HepG2 (cell line): Measurements from ENCODE around the gene RPL27A. TPM values are rescaled to one million over a fixed set of nuclear protein-coding genes. Genes with fewer than 3 reads are reported as not detected.

Experiments
- ARID5B ChIP-seq: IDR thresholded peaks from 2 replicates; pipeline ENCODE4 v1.4.0; 2020; ENCODE audit warnings: mild to moderate bottlenecking, missing genetic modification reagents
- ATRX ChIP-seq: sonication (generic); formaldehyde crosslinking; IDR thresholded peaks from 2 replicates; pipeline ENCODE4 v1.4.0; 2020; ENCODE audit warnings: missing genetic modification reagents, borderline replicate concordance
- DNMT3B ChIP-seq: conservative IDR thresholded peaks from 2 replicates; pipeline ENCODE4 v1.6.1; 2016; ENCODE audit warnings: missing biosample characterization, control low read depth
- GTF3A ChIP-seq: sonication (generic); formaldehyde crosslinking; conservative IDR thresholded peaks from 2 replicates; pipeline ENCODE4 v1.4.0; 2020; ENCODE audit warnings: mild to moderate bottlenecking, missing genetic modification reagents
- KDM4B ChIP-seq: sonication (generic); formaldehyde crosslinking; IDR thresholded peaks from 2 replicates; pipeline ENCODE4 v1.4.0; 2020; ENCODE audit warnings: missing genetic modification reagents
- KDM6A ChIP-seq: IDR thresholded peaks from 2 replicates; pipeline ENCODE4 v1.6.1; 2016; ENCODE audit warnings: low read depth
- MED1 ChIP-seq: sonication (generic); formaldehyde crosslinking; IDR thresholded peaks from 2 replicates; pipeline ENCODE4 v1.4.0; 2020; ENCODE audit warnings: missing genetic modification reagents
- PAWR ChIP-seq: sonication (generic); formaldehyde crosslinking; IDR thresholded peaks from 2 replicates; pipeline ENCODE4 v1.4.0; 2020; ENCODE audit warnings: missing genetic modification reagents, mild to moderate bottlenecking, borderline replicate concordance
- PAXIP1 ChIP-seq: sonication (generic); formaldehyde crosslinking; conservative IDR thresholded peaks from 2 replicates; pipeline ENCODE4 v1.4.0; 2020; ENCODE audit warnings: mild to moderate bottlenecking, missing genetic modification reagents, moderate library complexity
- PREB ChIP-seq: sonication (generic); formaldehyde crosslinking; IDR thresholded peaks from 2 replicates; pipeline ENCODE4 v1.4.0; 2020; ENCODE audit warnings: missing genetic modification reagents
- WIZ ChIP-seq: sonication (generic); formaldehyde crosslinking; IDR thresholded peaks from 2 replicates; pipeline ENCODE4 v1.5.1; 2020; ENCODE audit warnings: mild to moderate bottlenecking, missing genetic modification reagents
- ZBTB25 ChIP-seq: IDR thresholded peaks from 2 replicates; pipeline ENCODE4 v1.6.1; 2018; ENCODE audit warnings: missing genetic modification reagents
- ZFP82 ChIP-seq: sonication (generic); formaldehyde crosslinking; IDR thresholded peaks from 2 replicates; pipeline ENCODE4 v1.5.1; 2020; ENCODE audit warnings: mild to moderate bottlenecking, missing genetic modification reagents, borderline replicate concordance
- ZNF263 ChIP-seq: sonication (generic); formaldehyde crosslinking; IDR thresholded peaks from 2 replicates; pipeline ENCODE4 v1.4.0; 2020; ENCODE audit warnings: missing genetic modification reagents
- ZNF274 ChIP-seq: sonication (generic); formaldehyde crosslinking; IDR thresholded peaks from 2 replicates; pipeline ENCODE4 v1.5.1; 2020; ENCODE audit warnings: mild to moderate bottlenecking, missing genetic modification reagents
- ZNF589 ChIP-seq: sonication (generic); formaldehyde crosslinking; conservative IDR thresholded peaks from 2 replicates; pipeline ENCODE4 v1.8.0; 2022; ENCODE audit warnings: mild to moderate bottlenecking, moderate library complexity, missing genetic modification reagents
- polyA plus RNA-seq, 8 experiments: library from polyadenylated mRNA; depleted of rRNA in 3 of 8; stranded (reverse) in 7 of 8; unstranded in 1 of 8; fragments of >200 nt; fragmentation: Illumina TruSeq in 4 of 8; extraction: Trizol in 4 of 8; gene quantifications; 2 replicates each; pipeline versions ENCODE4 v1.2.1 to v1.2.3, GENCODE V29; 2011 to 2016; ENCODE audit warnings: low read depth in 4 of 8, missing spikeins in 1 of 8, mixed read lengths in 1 of 8; ENCODE audit not compliant: insufficient read depth in 1 of 8
- total RNA-seq, 5 experiments: library from RNA; depleted of rRNA; stranded (reverse); fragments of >200 nt; fragmentation: Illumina TruSeq; extraction: Trizol; gene quantifications; 2 replicates each; pipeline ENCODE4 v1.2.3, GENCODE V29; 2016; ENCODE audit warnings: low read depth in 1 of 5

The RPL27A gene
- total and polyA plus RNA-seq, 2 of the 13 experiments (the other 11 are each of a cell fraction or from before 2014, with no cell fraction given): 1,531 to 2,153 TPM

GRCh38 chr11:8679006-8679405, 3.6 kb upstream of the RPL27A start (continued):
- TF ChIP-seq ZFP82 (CRISPR knock-in tag): no peak
- no peak for TF ChIP-seq KDM6A (CRISPR knock-in tag)
- peak; percentile 35; the same call in 1 of the 2 replicates for TF ChIP-seq PAXIP1
- TF ChIP-seq ARID5B: peak; percentile 49; the same call in 1 of the 2 replicates
- 0 out of 2 replicates have a peak, but pooled peaks have one; percentile 15 for TF ChIP-seq ZNF263
- TF ChIP-seq KDM4B (CRISPR knock-in tag): no peak
- TF ChIP-seq MED1 (CRISPR knock-in tag): 0 out of 2 replicates have a peak, but pooled peaks have one; percentile 14
- no peak for TF ChIP-seq PREB (CRISPR knock-in tag)
- TF ChIP-seq WIZ (CRISPR knock-in tag): no peak
- no peak for TF ChIP-seq PAWR (CRISPR knock-in tag)
- no peak for TF ChIP-seq DNMT3B
- no peak for TF ChIP-seq GTF3A (CRISPR knock-in tag)
- no peak for TF ChIP-seq ATRX (CRISPR knock-in tag)
- no peak for TF ChIP-seq ZNF589 (CRISPR knock-in tag)
- no peak for TF ChIP-seq ZBTB25 (CRISPR knock-in tag)
- 0 out of 2 replicates have a peak, but pooled peaks have one; percentile 34 for TF ChIP-seq ZNF274
